ENCODE measurements around the gene MRLN.

DNA sequence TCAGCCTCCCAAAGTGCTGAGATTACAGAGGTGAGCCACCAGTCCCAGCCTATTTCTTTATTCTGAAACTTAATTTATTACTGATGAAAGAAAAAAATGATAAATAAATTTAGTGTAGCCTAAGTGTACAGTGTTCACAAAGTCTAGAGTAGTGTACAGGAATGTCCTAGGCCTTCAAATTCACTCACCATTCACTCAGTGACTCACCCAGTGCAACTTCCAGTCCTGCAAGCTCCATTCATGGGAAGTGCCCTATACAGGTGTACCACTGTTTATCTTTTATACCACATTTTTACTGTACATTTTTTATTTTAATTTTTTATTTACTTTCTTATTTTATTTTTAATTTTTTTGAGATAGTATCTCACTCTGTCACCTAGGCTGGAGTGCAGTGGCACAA, 12.2 kb downstream of the MRLN start:
- TF ChIP-seq, protein P1, sequence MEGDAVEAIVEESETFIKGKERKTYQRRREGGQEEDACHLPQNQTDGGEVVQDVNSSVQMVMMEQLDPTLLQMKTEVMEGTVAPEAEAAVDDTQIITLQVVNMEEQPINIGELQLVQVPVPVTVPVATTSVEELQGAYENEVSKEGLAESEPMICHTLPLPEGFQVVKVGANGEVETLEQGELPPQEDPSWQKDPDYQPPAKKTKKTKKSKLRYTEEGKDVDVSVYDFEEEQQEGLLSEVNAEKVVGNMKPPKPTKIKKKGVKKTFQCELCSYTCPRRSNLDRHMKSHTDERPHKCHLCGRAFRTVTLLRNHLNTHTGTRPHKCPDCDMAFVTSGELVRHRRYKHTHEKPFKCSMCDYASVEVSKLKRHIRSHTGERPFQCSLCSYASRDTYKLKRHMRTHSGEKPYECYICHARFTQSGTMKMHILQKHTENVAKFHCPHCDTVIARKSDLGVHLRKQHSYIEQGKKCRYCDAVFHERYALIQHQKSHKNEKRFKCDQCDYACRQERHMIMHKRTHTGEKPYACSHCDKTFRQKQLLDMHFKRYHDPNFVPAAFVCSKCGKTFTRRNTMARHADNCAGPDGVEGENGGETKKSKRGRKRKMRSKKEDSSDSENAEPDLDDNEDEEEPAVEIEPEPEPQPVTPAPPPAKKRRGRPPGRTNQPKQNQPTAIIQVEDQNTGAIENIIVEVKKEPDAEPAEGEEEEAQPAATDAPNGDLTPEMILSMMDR (IDR thresholded peaks at IDR 0.05): no peak
- TF ChIP-seq POLR2A (IDR thresholded peaks at IDR 0.05): no peak
